ENCODE measurements around the gene ZDHHC14. TPM values are rescaled to one million over a fixed set of nuclear protein-coding genes. Genes with fewer than 3 reads are reported as not detected.

The ZDHHC14 gene
- total RNA-seq, 1 donor from 2014 or later, result 14.4 TPM

- no peak overlapping the region for H3K27ac Mint-ChIP-seq
- peaks cover 25% of the 10 kb centered on the region for H3K36me3 Mint-ChIP-seq (ENCODE audit: low read depth)
- intact Hi-C loops (cut with micrococcal nuclease), result loop anchor here (2.0 kb wide), 1 partner anchor 70 kb away; no protein-coding TSS in a partner anchor
- DNase-seq (ENCODE audit: low spot score), result no peak
- H3K4me3 Mint-ChIP-seq, result no peak overlapping the region
- peaks cover 45% of the 10 kb centered on the region for H3K4me1 Mint-ChIP-seq (ENCODE audit: low read depth)
- peaks cover 4% of the 10 kb centered on the region for H3K27me3 Mint-ChIP-seq (ENCODE audit: insufficient read depth)
- H3K9me3 Mint-ChIP-seq, result peaks cover 35% of the 10 kb centered on the region
These were observed 117.8 kb downstream of the ZDHHC14 start for GRCh38 chr6:157498817-157499216.

DNA sequence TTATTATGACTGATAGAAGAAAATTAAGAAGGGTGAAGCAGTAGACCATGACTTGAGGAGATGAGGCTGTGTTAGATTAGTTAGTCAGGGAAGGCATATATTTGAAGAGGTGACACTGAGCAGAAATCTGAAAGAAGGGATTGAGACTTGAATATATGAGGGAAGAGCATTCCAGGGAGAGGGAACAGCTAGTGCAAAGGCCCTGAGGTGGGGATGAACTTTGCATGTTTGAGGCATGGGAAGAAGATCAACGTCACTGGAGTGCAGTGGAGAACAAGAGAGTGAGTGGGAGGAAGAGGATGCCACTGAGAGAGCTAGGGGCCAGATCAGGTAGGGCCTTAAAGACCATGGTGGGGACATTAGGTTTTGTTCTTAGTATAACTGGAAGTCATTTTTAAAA, 119.0 kb downstream of the ZDHHC14 start:
- Mint-ChIP-seq H3K9me3 (peaks cover 41% of the 10 kb centered on the region), H3K36me3 (ENCODE audit: low read depth) (peaks cover 28% of the 10 kb centered on the region), H3K27ac (peak overlapping the region; percentile 66), H3K4me3 (no peak overlapping the region), H3K4me1 (ENCODE audit: low read depth) (peaks cover 45% of the 10 kb centered on the region), H3K27me3 (ENCODE audit: insufficient read depth) (peaks cover 4% of the 10 kb centered on the region)
- DNase-seq (ENCODE audit: low spot score), result no peak
- intact Hi-C loops (cut with micrococcal nuclease), result no loop called here

- no peak for DNase-seq (ENCODE audit: low spot score)
- peaks cover 59% of the 10 kb centered on the region for H3K9me3 Mint-ChIP-seq
- H3K27ac Mint-ChIP-seq, result no peak overlapping the region
- intact Hi-C loops (cut with micrococcal nuclease), result no loop called here
- no peak overlapping the region for H3K4me3 Mint-ChIP-seq
- H3K27me3 Mint-ChIP-seq (ENCODE audit: insufficient read depth), result peaks cover 3% of the 10 kb centered on the region
- peaks cover 34% of the 10 kb centered on the region for H3K36me3 Mint-ChIP-seq (ENCODE audit: low read depth)
- H3K4me1 Mint-ChIP-seq (ENCODE audit: low read depth), result peaks cover 28% of the 10 kb centered on the region
These were observed 122.2 kb downstream of the ZDHHC14 start for GRCh38 chr6:157503018-157503747.

- peaks cover 10% of the 10 kb centered on the region for H3K4me1 Mint-ChIP-seq (ENCODE audit: low read depth)
- H3K4me3 Mint-ChIP-seq, result no peak overlapping the region
- peaks cover 54% of the 10 kb centered on the region for H3K9me3 Mint-ChIP-seq
- intact Hi-C loops (cut with micrococcal nuclease), result no loop called here
- H3K27me3 Mint-ChIP-seq (ENCODE audit: insufficient read depth), result peaks cover 2% of the 10 kb centered on the region
- no peak overlapping the region for H3K27ac Mint-ChIP-seq
- DNase-seq (ENCODE audit: low spot score), result no peak
- peaks cover 33% of the 10 kb centered on the region for H3K36me3 Mint-ChIP-seq (ENCODE audit: low read depth)
These were observed 125.0 kb downstream of the ZDHHC14 start for GRCh38 chr6:157505912-157506491.

DNA sequence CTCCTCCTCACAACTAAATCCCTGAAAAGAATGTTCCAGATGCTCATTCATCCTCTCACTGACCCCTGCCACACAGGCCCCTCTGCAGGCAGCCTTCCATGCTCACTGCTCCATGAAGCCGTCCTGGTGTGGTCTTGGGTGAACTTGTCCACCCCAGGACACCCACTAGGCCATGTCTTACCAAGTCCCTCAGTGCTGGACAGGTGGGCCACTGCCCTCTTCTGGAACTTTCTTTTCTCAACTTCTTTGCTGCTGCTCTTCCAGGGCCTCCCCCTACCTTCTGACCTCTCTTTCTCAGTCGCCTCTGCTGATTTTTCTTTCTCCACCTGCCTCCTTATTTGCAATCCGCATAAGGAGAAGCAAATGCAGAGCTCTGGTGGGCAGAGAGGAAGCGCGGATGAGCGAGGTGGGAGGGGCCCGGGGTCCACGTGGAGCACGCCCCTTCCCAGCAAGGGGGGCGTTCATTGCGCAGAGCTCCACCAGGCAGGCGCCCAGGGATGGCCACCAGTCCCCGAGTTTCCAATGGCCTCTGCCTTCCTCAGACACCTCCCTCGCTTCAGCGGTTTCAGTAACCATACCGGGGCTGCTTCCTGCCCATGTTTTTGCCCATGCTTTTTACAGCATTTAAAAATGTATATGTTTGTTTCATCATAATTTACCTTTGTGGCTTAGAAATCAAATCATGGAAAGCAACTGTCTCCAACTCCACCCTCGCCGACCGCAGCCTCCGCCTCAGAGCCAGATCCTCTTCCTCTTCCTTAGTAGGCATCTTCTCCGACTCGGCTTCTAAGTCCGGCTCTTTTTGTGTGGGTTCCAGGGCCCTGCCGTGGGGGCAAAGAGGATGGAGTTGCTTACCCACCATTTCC, 129.6 kb downstream of the ZDHHC14 start:
- peaks cover 1% of the 10 kb centered on the region for H3K27me3 Mint-ChIP-seq (ENCODE audit: insufficient read depth)
- H3K4me3 Mint-ChIP-seq, result peak overlapping the region; percentile 80
- peaks cover 17% of the 10 kb centered on the region for H3K4me1 Mint-ChIP-seq (ENCODE audit: low read depth)
- DNase-seq (ENCODE audit: low spot score), result no peak
- intact Hi-C loops (cut with micrococcal nuclease), result no loop called here
- peaks cover 26% of the 10 kb centered on the region for H3K36me3 Mint-ChIP-seq (ENCODE audit: low read depth)
- H3K9me3 Mint-ChIP-seq, result peaks cover 31% of the 10 kb centered on the region
- peak overlapping the region; percentile 79 for H3K27ac Mint-ChIP-seq

GRCh38 chr6:157511682-157512381, 130.8 kb downstream of the ZDHHC14 start:
- H3K27me3 Mint-ChIP-seq (ENCODE audit: insufficient read depth), result peaks cover 1% of the 10 kb centered on the region
- H3K4me1 Mint-ChIP-seq (ENCODE audit: low read depth), result peaks cover 17% of the 10 kb centered on the region
- intact Hi-C loops (cut with micrococcal nuclease), result no loop called here
- no peak for DNase-seq (ENCODE audit: low spot score)
- peak overlapping the region; percentile 46 for H3K4me3 Mint-ChIP-seq
- peaks cover 19% of the 10 kb centered on the region for H3K9me3 Mint-ChIP-seq
- no peak overlapping the region for H3K27ac Mint-ChIP-seq
- H3K36me3 Mint-ChIP-seq (ENCODE audit: low read depth), result peaks cover 17% of the 10 kb centered on the region

DNA sequence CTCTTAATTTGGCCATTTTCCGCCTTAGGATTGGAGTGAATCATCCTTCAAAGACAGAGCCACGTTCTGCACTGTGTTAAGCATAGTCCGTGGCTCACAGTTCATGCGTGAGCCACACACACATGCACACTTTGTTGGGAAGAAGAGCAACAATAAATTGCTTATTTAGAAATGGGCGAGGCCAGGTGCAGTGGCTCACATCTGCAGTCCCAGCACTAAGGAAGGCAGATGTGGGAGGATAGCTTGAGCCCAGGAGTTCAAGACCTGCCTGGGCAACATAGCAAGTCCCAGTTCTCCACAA, 131.3 kb downstream of the ZDHHC14 start:
- Mint-ChIP-seq H3K27ac (no peak overlapping the region), H3K4me3 (no peak overlapping the region), H3K27me3 (ENCODE audit: insufficient read depth) (peaks cover 1% of the 10 kb centered on the region), H3K36me3 (ENCODE audit: low read depth) (peaks cover 17% of the 10 kb centered on the region), H3K9me3 (peaks cover 15% of the 10 kb centered on the region), H3K4me1 (ENCODE audit: low read depth) (peaks cover 17% of the 10 kb centered on the region)
- intact Hi-C loops (cut with micrococcal nuclease), result no loop called here
- DNase-seq (ENCODE audit: low spot score), result no peak

GRCh38 chr6:157513004-157513603, 132.1 kb downstream of the ZDHHC14 start:
- Mint-ChIP-seq H3K36me3 (ENCODE audit: low read depth) (peaks cover 10% of the 10 kb centered on the region), H3K27ac (no peak overlapping the region), H3K4me3 (no peak overlapping the region), H3K27me3 (ENCODE audit: insufficient read depth) (peaks cover 1% of the 10 kb centered on the region), H3K9me3 (peaks cover 8% of the 10 kb centered on the region), H3K4me1 (ENCODE audit: low read depth) (peaks cover 17% of the 10 kb centered on the region)
- no peak for DNase-seq (ENCODE audit: low spot score)
- intact Hi-C loops (cut with micrococcal nuclease), result no loop called here

GRCh38 chr6:157513619-157514485, 132.9 kb downstream of the ZDHHC14 start:
- no peak overlapping the region for H3K27ac Mint-ChIP-seq
- H3K4me3 Mint-ChIP-seq, result no peak overlapping the region
- no peaks in the 10 kb centered on the region for H3K27me3 Mint-ChIP-seq (ENCODE audit: insufficient read depth)
- peaks cover 5% of the 10 kb centered on the region for H3K36me3 Mint-ChIP-seq (ENCODE audit: low read depth)
- H3K4me1 Mint-ChIP-seq (ENCODE audit: low read depth), result peaks cover 17% of the 10 kb centered on the region
- intact Hi-C loops (cut with micrococcal nuclease), result no loop called here
- DNase-seq (ENCODE audit: low spot score), result no peak
- H3K9me3 Mint-ChIP-seq, result peaks cover 4% of the 10 kb centered on the region

GRCh38 chr6:157514659-157515496, 133.9 kb downstream of the ZDHHC14 start:
- Mint-ChIP-seq H3K36me3 (ENCODE audit: low read depth) (peaks cover 2% of the 10 kb centered on the region), H3K4me1 (ENCODE audit: low read depth) (peaks cover 17% of the 10 kb centered on the region), H3K27ac (no peak overlapping the region), H3K9me3 (no peaks in the 10 kb centered on the region), H3K27me3 (ENCODE audit: insufficient read depth) (no peaks in the 10 kb centered on the region), H3K4me3 (no peak overlapping the region)
- intact Hi-C loops (cut with micrococcal nuclease), result no loop called here
- no peak for DNase-seq (ENCODE audit: low spot score)

- H3K36me3 Mint-ChIP-seq (ENCODE audit: low read depth), result no peaks in the 10 kb centered on the region
- no peak overlapping the region for H3K27ac Mint-ChIP-seq
- H3K4me3 Mint-ChIP-seq, result no peak overlapping the region
- H3K4me1 Mint-ChIP-seq (ENCODE audit: low read depth), result peaks cover 14% of the 10 kb centered on the region
- no peaks in the 10 kb centered on the region for H3K27me3 Mint-ChIP-seq (ENCODE audit: insufficient read depth)
- intact Hi-C loops (cut with micrococcal nuclease), result no loop called here
- DNase-seq (ENCODE audit: low spot score), result no peak
- H3K9me3 Mint-ChIP-seq, result no peaks in the 10 kb centered on the region
These were observed 135.5 kb downstream of the ZDHHC14 start for GRCh38 chr6:157516319-157517026.

Measured in activated T-helper 1 cell treated with anti-CD3 and anti-CD28 coated beads, Interleukin-12 subunit alpha, Interleukin-12 subunit beta, Interleukin-2, Interleukin-4 antibody, amounts not matched to agents 30 ng/mL and 10 ng/mL and 1 ng/mL, durations not matched to agents 14 hours and 24 hours and 36 hours (primary cell).